ENCODE data around the gene PTCRA. TPM values are rescaled to one million over a fixed set of nuclear protein-coding genes. Genes with fewer than 3 reads are reported as not detected.

PTCRA gene
- total RNA-seq, 2 experiments from 2014 or later = not detected

DNA sequence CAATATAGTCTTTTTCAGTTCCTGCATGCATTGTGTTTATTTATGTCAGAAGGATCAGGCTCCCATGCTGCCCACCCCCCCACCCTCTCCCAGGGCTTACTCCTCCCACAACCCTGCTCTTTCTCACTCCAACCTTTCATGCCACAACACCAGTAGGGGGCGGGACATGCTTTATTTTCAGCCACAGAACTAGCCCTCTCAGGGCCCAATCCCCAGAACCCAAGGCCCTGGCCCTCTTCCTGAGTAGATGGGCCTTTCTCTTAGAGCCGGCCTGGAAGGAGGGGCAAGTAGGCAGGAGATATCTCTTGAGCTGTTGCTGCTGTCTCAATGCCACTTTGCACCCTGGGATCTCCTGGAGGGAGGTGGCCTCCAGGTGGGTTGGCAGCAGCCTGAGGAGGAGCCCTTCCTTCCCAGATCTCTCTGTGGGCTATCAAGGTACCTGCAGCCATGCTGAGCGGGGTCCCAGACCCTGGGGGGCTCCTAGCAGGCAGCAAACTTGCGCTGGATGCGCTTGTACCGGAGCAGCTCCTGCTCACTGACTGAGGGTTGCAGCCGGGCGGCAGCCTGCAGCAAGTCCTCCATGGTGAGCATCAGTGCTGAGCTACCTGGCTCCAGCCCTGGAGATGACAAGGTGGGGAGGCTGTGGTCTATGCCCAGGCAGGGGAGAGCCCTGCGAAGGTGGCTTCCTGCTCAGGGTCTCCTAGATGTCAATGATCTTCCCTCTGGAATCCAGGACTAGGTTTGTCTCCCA is 48.2 kb downstream of the PTCRA start:
- H3K4me1 Mint-ChIP-seq (ENCODE audit: low read depth) = peaks cover 15% of the 10 kb centered on the region
- H3K36me3 Mint-ChIP-seq (ENCODE audit: low read depth) = peaks cover 8% of the 10 kb centered on the region
- ChIA-PET POLR2A (interaction anchor here (1.2 to 2.5 kb wide), 3 partner anchors 14 to 34 kb away, joined by 3 to 6 read pairs (median 5); partner anchors contain the start of genes CNPY3 and PEX6), CTCF (interaction anchor here (1.0 to 2.4 kb wide), 4 partner anchors 14 to 179 kb away, joined by 3 to 12 read pairs (median 4); partner anchors contain the start of genes PEX6 and PPP2R5D)
- peaks cover 4% of the 10 kb centered on the region for H3K27me3 Mint-ChIP-seq (ENCODE audit: low read depth)
- no peak overlapping the region for H3K27ac Mint-ChIP-seq
- ATAC-seq (peak; percentile 56), DNase-seq (peak; percentile 67)
- H3K9me3 Mint-ChIP-seq (ENCODE audit: insufficient read depth) = no peaks in the 10 kb centered on the region
- H3K4me3 Mint-ChIP-seq = no peak overlapping the region

DNA sequence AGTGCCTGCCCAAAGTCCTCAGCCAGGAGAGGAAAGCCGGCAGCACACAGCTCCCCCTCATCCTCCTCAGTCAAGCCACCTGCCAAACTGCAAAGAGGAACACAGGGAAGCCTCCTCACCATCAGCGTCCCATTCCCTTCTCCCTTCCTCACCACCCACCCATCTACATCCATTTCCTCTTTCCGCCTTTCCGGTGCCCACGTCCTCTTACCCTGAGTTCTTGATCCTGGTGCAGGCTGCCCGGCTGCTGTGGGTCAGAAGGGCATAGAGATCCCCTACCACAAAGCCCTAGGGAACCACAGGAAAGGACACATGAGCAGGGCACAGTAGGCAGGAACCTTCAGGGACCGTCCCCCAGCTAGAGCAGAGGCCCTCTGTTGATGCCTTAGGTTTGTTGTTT is 50.7 kb downstream of the PTCRA start:
- POLR2A ChIA-PET = interaction anchor here (0.8 kb wide), 1 partner anchor 27 kb away, joined by 3 read pairs; no protein-coding TSS in a partner anchor
- Mint-ChIP-seq H3K27me3 (ENCODE audit: low read depth) (no peaks in the 10 kb centered on the region), H3K9me3 (ENCODE audit: insufficient read depth) (no peaks in the 10 kb centered on the region), H3K36me3 (ENCODE audit: low read depth) (peaks cover 8% of the 10 kb centered on the region), H3K27ac (no peak overlapping the region), H3K4me3 (no peak overlapping the region), H3K4me1 (ENCODE audit: low read depth) (peaks cover 5% of the 10 kb centered on the region)
- CTCF ChIA-PET = no interaction called here
- no peak for DNase-seq
- ATAC-seq = no peak

DNA sequence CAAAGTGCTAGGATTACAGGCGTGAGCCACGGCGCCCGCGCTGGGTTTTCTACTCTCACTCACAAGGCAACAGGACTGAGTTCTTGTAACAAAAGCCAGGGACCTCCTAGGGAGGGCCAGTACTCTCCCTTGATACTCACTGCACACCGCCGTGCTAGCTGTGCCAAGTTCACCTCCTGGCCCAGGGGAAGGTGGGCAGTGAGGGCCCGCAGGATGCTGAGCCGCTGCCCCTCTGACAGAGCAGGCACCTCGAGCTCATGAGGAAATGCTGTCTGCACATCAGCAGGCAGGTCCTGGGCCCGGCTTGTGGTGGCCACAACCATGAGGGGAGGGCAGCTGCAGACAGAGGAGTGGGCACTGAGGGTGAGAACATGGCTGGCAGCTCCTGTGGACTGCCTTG is 51.4 kb downstream of the PTCRA start:
- Mint-ChIP-seq H3K27ac (no peak overlapping the region), H3K36me3 (ENCODE audit: low read depth) (peaks cover 6% of the 10 kb centered on the region), H3K27me3 (ENCODE audit: low read depth) (no peaks in the 10 kb centered on the region), H3K4me1 (ENCODE audit: low read depth) (peaks cover 7% of the 10 kb centered on the region), H3K9me3 (ENCODE audit: insufficient read depth) (no peaks in the 10 kb centered on the region), H3K4me3 (no peak overlapping the region)
- ChIA-PET CTCF (no interaction called here), POLR2A (interaction anchor here (0.6 kb wide), 1 partner anchor 369 kb away, joined by 3 read pairs; no protein-coding TSS in a partner anchor)
- ATAC-seq (no peak), DNase-seq (no peak)

DNA sequence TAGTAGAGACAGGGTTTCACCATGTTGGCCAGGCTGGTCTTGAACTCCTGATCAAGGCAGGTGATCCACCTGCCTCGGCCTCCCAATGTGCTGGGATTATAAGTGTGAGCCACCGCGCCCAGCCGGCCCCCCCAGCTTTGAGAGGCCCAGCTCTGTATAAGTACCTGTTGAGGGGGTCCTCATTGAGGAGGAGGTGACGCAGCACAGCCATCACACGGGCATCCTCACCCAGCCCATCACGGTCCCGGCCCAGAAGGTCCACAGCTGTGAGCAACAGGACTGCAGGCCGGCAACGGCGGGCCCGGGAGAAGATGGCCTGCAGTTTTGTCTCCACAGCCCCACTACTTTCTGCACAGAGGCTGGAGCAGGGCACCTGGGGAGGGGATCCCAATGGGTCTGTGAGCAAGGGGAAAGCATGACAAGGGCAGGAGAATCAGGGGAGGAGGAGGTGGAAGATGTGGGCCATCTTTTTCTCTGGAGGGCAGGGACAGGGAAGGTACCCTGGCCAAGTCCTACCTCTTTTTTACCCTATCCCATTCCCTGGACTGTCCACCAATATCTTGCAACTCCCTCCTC is 52.4 kb downstream of the PTCRA start:
- Mint-ChIP-seq H3K36me3 (ENCODE audit: low read depth) (peaks cover 3% of the 10 kb centered on the region), H3K27ac (peak overlapping the region; percentile 30), H3K27me3 (ENCODE audit: low read depth) (no peaks in the 10 kb centered on the region), H3K9me3 (ENCODE audit: insufficient read depth) (no peaks in the 10 kb centered on the region), H3K4me1 (ENCODE audit: low read depth) (peaks cover 7% of the 10 kb centered on the region), H3K4me3 (no peak overlapping the region)
- CTCF ChIA-PET = no interaction called here
- ATAC-seq (no peak), DNase-seq (no peak)
- POLR2A ChIA-PET = interaction anchor here (0.6 kb wide), 1 partner anchor 370 kb away, joined by 3 read pairs; no protein-coding TSS in a partner anchor

DNA sequence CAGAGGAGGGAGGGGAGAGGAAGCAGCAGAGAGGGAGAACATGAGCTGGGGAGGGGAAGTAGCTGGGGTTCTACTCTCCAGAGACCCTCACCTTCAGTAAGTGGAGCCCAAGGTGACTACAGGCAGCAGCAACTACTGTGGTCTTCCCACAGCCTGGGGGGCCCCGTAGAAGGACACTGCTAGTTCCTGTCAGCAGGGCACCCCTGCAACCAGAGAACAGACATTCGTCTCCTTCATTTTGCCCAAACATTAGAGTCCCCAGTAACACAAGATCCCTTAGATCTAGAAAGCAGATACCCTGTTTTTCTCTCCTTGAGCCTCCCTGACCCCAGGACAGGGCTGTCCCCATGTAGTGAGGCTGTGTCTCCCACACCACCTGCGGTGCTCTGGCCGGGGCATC is 52.9 kb downstream of the PTCRA start:
- no peak overlapping the region for H3K4me3 Mint-ChIP-seq
- H3K4me1 Mint-ChIP-seq (ENCODE audit: low read depth) = peaks cover 7% of the 10 kb centered on the region
- H3K36me3 Mint-ChIP-seq (ENCODE audit: low read depth) = peaks cover 5% of the 10 kb centered on the region
- POLR2A ChIA-PET = no interaction called here
- H3K9me3 Mint-ChIP-seq (ENCODE audit: insufficient read depth) = no peaks in the 10 kb centered on the region
- CTCF ChIA-PET = no interaction called here
- no peaks in the 10 kb centered on the region for H3K27me3 Mint-ChIP-seq (ENCODE audit: low read depth)
- H3K27ac Mint-ChIP-seq = peak overlapping the region; percentile 30
- no peak for ATAC-seq
- DNase-seq = no peak

DNA sequence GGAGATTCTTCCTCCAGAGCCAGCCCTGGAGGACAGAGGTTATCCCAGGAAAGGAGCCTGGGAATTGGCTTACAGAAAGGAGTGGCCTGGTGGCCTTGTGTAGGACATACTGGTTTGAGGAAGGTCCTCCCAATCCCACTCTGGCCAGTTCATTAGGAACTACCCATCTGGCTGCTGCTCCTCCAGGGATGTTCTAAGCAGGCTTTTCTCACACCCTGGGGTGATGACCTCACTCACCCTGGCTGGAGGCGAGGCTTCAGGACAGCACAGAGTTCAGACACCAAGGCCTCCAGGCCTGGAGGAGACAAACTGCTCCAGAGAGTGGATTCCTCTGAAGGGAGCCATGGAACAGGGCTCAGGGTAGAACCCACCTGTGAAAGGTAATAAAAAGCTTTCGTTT is 53.6 kb downstream of the PTCRA start:
- H3K4me3 Mint-ChIP-seq = no peak overlapping the region
- DNase-seq (no peak), ATAC-seq (no peak)
- CTCF ChIA-PET = no interaction called here
- no peaks in the 10 kb centered on the region for H3K27me3 Mint-ChIP-seq (ENCODE audit: low read depth)
- peaks cover 5% of the 10 kb centered on the region for H3K4me1 Mint-ChIP-seq (ENCODE audit: low read depth)
- POLR2A ChIA-PET = no interaction called here
- H3K36me3 Mint-ChIP-seq (ENCODE audit: low read depth) = peaks cover 8% of the 10 kb centered on the region
- no peak overlapping the region for H3K27ac Mint-ChIP-seq
- no peaks in the 10 kb centered on the region for H3K9me3 Mint-ChIP-seq (ENCODE audit: insufficient read depth)

DNA sequence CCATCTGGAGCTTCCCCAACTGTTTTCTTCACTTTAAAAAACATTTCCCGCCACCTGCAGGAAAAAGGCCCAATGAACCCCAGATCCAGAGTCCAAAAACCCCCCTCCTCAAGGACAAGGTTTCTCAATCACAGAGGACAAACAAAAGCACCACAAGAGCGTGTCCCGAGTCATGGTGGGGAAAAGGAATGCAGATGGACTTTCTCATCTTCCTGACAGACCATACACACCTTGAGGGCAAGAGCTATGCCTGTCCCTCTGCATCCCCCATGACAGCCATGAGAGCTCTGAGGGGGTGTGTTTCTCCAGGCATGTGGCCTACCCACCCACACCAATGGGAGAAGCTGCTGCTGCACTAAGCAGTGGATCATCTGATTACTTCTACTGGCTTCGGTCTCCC is 54.1 kb downstream of the PTCRA start:
- H3K9me3 Mint-ChIP-seq (ENCODE audit: insufficient read depth) = no peaks in the 10 kb centered on the region
- no peak overlapping the region for H3K4me3 Mint-ChIP-seq
- H3K36me3 Mint-ChIP-seq (ENCODE audit: low read depth) = peaks cover 5% of the 10 kb centered on the region
- no peaks in the 10 kb centered on the region for H3K27me3 Mint-ChIP-seq (ENCODE audit: low read depth)
- ChIA-PET POLR2A (no interaction called here), CTCF (no interaction called here)
- no peak for DNase-seq
- H3K27ac Mint-ChIP-seq = no peak overlapping the region
- peaks cover 5% of the 10 kb centered on the region for H3K4me1 Mint-ChIP-seq (ENCODE audit: low read depth)
- no peak for ATAC-seq

DNA sequence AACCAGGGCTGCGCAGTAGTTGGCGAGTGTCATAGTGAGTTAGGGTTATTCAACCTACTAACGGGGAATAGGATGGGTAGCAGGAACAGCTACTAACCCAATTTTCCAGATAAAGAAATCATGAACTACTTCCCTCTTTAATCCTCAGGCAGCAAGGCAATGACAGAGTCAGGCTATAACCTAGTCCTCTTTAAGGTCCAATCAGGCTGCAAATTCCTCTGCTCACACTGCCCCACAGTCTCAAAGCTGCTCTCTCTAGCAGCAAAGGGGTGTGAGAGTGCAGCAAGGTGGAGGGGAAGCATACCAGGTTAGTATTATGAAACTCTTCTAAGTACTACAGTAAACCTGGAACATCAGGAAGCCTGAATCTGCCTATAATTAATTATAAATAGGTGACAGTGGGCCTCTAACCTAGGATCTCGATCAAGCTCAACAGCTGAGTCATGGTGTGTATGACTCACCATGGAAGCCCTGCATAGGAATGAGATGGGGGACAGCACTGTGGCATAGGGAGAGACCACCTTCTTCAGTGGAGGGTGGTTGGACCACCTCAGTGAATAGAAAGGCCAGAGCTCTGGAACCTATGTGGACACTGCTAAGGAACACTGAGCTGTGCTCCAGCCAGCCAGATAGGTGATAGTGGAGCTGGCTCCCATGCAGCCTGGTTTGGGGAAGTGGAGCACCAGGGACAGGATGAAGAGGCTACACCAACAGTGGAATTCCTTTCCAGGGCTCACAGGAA is 55.2 kb downstream of the PTCRA start:
- ChIA-PET CTCF (interaction anchor here (1.0 to 1.3 kb wide), 2 partner anchors 11 to 37 kb away, joined by 3 to 4 read pairs; partner anchors contain the start of gene GNMT), POLR2A (interaction anchor here (1.0 to 1.4 kb wide), 3 partner anchors 42 to 80 kb away, joined by 3 read pairs; partner anchors contain the start of genes CNPY3, KLHDC3 and MEA1)
- H3K36me3 Mint-ChIP-seq (ENCODE audit: low read depth) = peaks cover 5% of the 10 kb centered on the region
- no peaks in the 10 kb centered on the region for H3K27me3 Mint-ChIP-seq (ENCODE audit: low read depth)
- no peaks in the 10 kb centered on the region for H3K9me3 Mint-ChIP-seq (ENCODE audit: insufficient read depth)
- no peak overlapping the region for H3K27ac Mint-ChIP-seq
- DNase-seq = no peak
- H3K4me1 Mint-ChIP-seq (ENCODE audit: low read depth) = peaks cover 8% of the 10 kb centered on the region
- no peak for ATAC-seq
- no peak overlapping the region for H3K4me3 Mint-ChIP-seq

DNA sequence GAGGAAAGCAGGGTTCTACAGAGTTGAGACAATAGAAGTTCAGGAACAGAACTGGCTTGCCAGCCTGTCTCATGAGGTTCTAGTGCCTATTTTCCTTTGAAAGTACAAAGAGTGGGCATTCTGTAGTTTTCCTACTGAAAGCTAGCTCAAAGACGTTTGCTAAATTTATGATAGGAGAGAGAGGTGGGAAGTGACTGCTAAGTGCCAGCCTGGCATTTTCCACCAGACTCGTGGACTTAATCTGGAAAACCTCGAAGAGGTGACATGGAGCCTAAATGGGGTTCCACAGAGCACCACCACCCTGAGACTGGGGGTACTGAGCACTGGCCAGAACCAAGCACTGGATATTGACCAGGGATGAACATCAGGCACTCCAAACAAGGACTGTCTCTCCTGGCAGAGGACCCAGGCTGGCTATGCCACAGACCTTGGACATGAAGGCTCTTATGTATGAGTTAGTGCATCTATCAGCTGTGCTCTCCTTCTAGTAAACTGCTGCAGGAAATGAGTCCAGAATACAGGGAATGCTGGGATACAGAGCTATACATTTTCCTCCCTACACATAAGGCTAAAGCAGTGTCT is 56.0 kb downstream of the PTCRA start:
- DNase-seq (no peak), ATAC-seq (no peak)
- Mint-ChIP-seq H3K27me3 (ENCODE audit: low read depth) (no peaks in the 10 kb centered on the region), H3K36me3 (ENCODE audit: low read depth) (peaks cover 8% of the 10 kb centered on the region), H3K4me1 (ENCODE audit: low read depth) (peaks cover 16% of the 10 kb centered on the region), H3K4me3 (no peak overlapping the region), H3K9me3 (ENCODE audit: insufficient read depth) (no peaks in the 10 kb centered on the region), H3K27ac (no peak overlapping the region)
- ChIA-PET POLR2A (interaction anchor here (1.0 to 1.4 kb wide), 2 partner anchors 42 to 81 kb away, joined by 3 read pairs; partner anchors contain the start of genes KLHDC3 and MEA1), CTCF (interaction anchor here (1.0 to 1.3 kb wide), 2 partner anchors 12 to 37 kb away, joined by 3 to 4 read pairs; partner anchors contain the start of gene GNMT)

DNA sequence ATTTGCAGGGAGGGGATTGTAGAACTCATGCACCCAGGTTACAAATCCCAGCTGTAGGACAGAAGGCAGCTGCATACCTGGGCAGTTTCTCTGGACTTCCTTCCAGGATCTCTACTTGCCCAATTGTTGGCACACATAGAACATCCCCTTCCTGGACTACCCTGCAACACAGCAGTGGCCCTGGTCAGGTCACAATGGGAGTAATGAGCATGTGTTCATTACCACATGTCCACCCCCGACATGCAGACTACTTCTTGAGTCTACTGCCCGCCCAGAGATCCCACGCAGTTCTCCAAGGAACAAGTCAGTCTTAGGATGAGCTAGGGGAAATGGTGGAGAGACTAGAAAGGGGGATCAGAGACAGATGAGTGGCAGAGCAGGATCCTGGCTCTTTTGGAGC is 58.1 kb downstream of the PTCRA start:
- CTCF ChIA-PET = no interaction called here
- no peaks in the 10 kb centered on the region for H3K9me3 Mint-ChIP-seq (ENCODE audit: insufficient read depth)
- peaks cover 21% of the 10 kb centered on the region for H3K4me1 Mint-ChIP-seq (ENCODE audit: low read depth)
- ATAC-seq (no peak), DNase-seq (no peak)
- no peak overlapping the region for H3K27ac Mint-ChIP-seq
- H3K27me3 Mint-ChIP-seq (ENCODE audit: low read depth) = no peaks in the 10 kb centered on the region
- no peak overlapping the region for H3K4me3 Mint-ChIP-seq
- POLR2A ChIA-PET = interaction anchor here (0.7 to 2.3 kb wide), 4 partner anchors 8 to 60 kb away, joined by 3 to 9 read pairs (median 3); partner anchors contain the start of gene PPP2R5D
- H3K36me3 Mint-ChIP-seq (ENCODE audit: low read depth) = peaks cover 20% of the 10 kb centered on the region

DNA sequence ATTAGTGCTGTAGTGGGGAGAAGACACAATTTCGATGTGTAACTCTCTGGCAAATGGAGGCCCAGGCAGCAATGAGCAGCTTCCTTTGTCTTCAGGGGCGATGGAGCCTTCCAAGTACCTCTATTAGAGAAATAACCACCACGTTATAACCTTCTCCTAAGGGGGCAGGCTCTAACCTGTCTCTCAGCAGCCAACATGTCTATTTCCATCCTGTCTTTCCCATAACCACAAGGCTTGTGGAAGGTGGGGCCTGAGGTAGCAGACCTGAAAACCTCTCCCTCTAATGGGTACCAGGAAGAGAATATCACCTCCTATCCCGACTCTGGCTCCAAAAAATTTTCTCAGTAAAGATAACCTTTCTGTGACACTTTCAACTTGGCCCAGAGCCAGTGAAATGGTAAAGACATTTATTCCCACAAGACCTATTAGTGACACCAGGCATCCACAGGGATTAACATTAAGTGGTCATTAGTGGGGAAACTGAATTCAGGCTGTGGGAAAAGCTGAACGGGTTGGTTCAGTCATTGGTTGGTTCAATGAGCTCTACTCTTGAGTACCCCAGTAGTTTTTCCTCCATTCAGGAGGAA is 59.2 kb downstream of the PTCRA start:
- no peak for ATAC-seq
- H3K27ac Mint-ChIP-seq = no peak overlapping the region
- no peak for DNase-seq

More for the DNA sequence above, 59.2 kb downstream of the PTCRA start:
- ChIA-PET CTCF (no interaction called here), POLR2A (interaction anchor here (2.3 kb wide), 1 partner anchor 9 kb away, joined by 9 read pairs; the partner anchor contains the start of gene PPP2R5D)
- Mint-ChIP-seq H3K9me3 (ENCODE audit: insufficient read depth) (no peaks in the 10 kb centered on the region), H3K27me3 (ENCODE audit: low read depth) (no peaks in the 10 kb centered on the region), H3K4me1 (ENCODE audit: low read depth) (peaks cover 30% of the 10 kb centered on the region), H3K4me3 (no peak overlapping the region), H3K36me3 (ENCODE audit: low read depth) (peaks cover 20% of the 10 kb centered on the region)
